ENCODE results near the gene STK40. TPM values are rescaled to one million over a fixed set of nuclear protein-coding genes. Genes with fewer than 3 reads are reported as not detected.

The STK40 gene
- total and polyA plus RNA-seq, 9 of the 15 experiments (the other 6 are each of a cell fraction or from before 2014, with no cell fraction given): 0.69 to 94.3 (median 39.1) TPM

DNA sequence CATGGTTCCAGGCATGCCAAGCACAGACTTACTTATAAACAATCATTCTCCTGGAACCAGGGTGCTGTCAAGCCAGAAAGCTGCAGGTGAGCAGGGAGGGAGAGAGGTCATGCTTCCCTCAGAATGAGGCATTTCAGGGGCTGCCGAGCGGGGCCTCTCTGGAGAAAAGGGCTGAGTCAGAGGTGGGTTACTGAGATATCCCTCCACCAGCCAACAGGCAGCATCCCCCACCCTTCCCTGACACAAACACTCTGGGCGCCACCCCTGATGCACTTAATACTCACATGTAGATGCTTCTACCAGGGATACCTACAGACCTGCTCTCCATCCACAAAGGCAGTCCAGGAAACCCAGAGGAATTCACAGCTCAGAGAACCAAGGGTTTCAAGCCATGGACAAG is 13.1 kb downstream of the STK40 start:
- Histone ChIP-seq H3K9ac (ENCODE audit: insufficient read depth in 1 of 2, low read depth in 2 of 2, low read length in 2 of 2) (peak overlapping the region; percentile 78 to 85; a peak in 3 of 4 replicates), H3K9me1 (ENCODE audit: control insufficient read depth, insufficient read depth, low read length) (peaks cover 2% of the 10 kb centered on the region), H4K20me1 (replicated peaks; ENCODE audit: control insufficient read depth, insufficient read depth, low read length) (peaks cover 6% of the 10 kb centered on the region; the same call in 1 of the 2 replicates), H3K4me3 (peak overlapping the region; percentile 37; the same call in 1 of the 2 replicates), H3K36me3 (ENCODE audit: control insufficient read depth, insufficient read depth, low read length) (peaks cover 43% of the 10 kb centered on the region), H3K27me3 (ENCODE audit: control insufficient read depth in 2 of 2, insufficient read depth in 2 of 2, low read length in 2 of 2) (no peaks in the 10 kb centered on the region), H2AFZ (ENCODE audit: low read depth, low read length) (no peak overlapping the region), H3K27ac (ENCODE audit: extremely low read depth, low read depth, low read length) (peak overlapping the region; percentile 98), H3K79me2 (ENCODE audit: control insufficient read depth, insufficient read depth, low read length) (peaks cover 95% of the 10 kb centered on the region), H3K9me3 (replicated peaks; ENCODE audit: control insufficient read depth, insufficient read depth, low read depth, low read length) (no peaks in the 10 kb centered on the region), H3K4me2 (ENCODE audit: insufficient read depth, low read length) (peak overlapping the region; percentile 92), H3K4me1 (replicated peaks in 1 of 2; ENCODE audit: control insufficient read depth in 2 of 2, insufficient read depth in 2 of 2, low read length in 2 of 2) (peaks cover 64% of the 10 kb centered on the region in 2 experiments)
- in situ Hi-C loops (cut with MboI): no loop called here
- ChIA-PET POLR2A (no interaction called here), CTCF (ENCODE audit: low intra/inter-chr PET ratio) (no interaction called here)
- WGBS (ENCODE audit: insufficient coverage, low coverage, missing lambda C conversion rate): 9% methylated on average over 3 of the region's 3 CpGs
- no TSS peak for BruUV-seq (replicated peaks)
- peak; percentile 6 for ATAC-seq
- peak; percentile 15 for FAIRE-seq
- peak in 3 of 4 experiments; percentile 40 to 85 (median 77) for DNase-seq (ENCODE audit: extremely low read depth in 1 of 4, low spot score in 3 of 4)
- intact Hi-C loops (cut with micrococcal nuclease): no loop called here
- TF ChIP-seq U2AF2 (optimal IDR thresholded peaks at IDR 0.05; ENCODE audit: low read depth, low read length) (no peak), GABPA (tag; conservative IDR thresholded peaks at IDR 0.05; ENCODE audit: low read depth) (no peak), PPARD (CRISPR knock-in tag; IDR thresholded peaks at IDR 0.05) (no peak), RBM22 (IDR thresholded peaks at IDR 0.05; ENCODE audit: low read depth, low read length, poor library complexity, severe bottlenecking) (no peak), ZKSCAN8 (CRISPR knock-in tag; IDR thresholded peaks at IDR 0.05) (no peak), NCOA2 (IDR thresholded peaks at IDR 0.05; ENCODE audit: partially characterized antibody in 2 of 2) (no peak), RCOR1 (IDR thresholded peaks at IDR 0.05; ENCODE audit: borderline replicate concordance in 1 of 2, low read depth in 2 of 2, low read length in 2 of 2) (peak in 1 of 2 experiments; percentile 34; a peak in 1 of 4 replicates), TAF9B (IDR thresholded peaks at IDR 0.05; ENCODE audit: partially characterized antibody) (peak; percentile 30), ILK (tag; IDR thresholded peaks at IDR 0.05; ENCODE audit: borderline replicate concordance, low read depth) (no peak), NRF1 (conservative IDR thresholded peaks at IDR 0.05 in 1 of 2, IDR thresholded peaks at IDR 0.05 in 1 of 2) (no peak), MECOM (CRISPR knock-in tag; IDR thresholded peaks at IDR 0.05) (no peak)
- TF ChIP-seq, protein P1, sequence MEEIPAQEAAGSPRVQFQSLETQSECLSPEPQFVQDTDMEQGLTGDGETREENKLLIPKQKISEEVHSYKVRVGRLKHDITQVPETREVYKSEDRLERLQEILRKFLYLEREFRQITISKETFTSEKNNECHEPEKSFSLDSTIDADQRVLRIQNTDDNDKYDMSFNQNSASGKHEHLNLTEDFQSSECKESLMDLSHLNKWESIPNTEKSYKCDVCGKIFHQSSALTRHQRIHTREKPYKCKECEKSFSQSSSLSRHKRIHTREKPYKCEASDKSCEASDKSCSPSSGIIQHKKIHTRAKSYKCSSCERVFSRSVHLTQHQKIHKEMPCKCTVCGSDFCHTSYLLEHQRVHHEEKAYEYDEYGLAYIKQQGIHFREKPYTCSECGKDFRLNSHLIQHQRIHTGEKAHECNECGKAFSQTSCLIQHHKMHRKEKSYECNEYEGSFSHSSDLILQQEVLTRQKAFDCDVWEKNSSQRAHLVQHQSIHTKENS (CRISPR knock-in tag; IDR thresholded peaks at IDR 0.05): no peak
- TF ChIP-seq, protein P2, sequence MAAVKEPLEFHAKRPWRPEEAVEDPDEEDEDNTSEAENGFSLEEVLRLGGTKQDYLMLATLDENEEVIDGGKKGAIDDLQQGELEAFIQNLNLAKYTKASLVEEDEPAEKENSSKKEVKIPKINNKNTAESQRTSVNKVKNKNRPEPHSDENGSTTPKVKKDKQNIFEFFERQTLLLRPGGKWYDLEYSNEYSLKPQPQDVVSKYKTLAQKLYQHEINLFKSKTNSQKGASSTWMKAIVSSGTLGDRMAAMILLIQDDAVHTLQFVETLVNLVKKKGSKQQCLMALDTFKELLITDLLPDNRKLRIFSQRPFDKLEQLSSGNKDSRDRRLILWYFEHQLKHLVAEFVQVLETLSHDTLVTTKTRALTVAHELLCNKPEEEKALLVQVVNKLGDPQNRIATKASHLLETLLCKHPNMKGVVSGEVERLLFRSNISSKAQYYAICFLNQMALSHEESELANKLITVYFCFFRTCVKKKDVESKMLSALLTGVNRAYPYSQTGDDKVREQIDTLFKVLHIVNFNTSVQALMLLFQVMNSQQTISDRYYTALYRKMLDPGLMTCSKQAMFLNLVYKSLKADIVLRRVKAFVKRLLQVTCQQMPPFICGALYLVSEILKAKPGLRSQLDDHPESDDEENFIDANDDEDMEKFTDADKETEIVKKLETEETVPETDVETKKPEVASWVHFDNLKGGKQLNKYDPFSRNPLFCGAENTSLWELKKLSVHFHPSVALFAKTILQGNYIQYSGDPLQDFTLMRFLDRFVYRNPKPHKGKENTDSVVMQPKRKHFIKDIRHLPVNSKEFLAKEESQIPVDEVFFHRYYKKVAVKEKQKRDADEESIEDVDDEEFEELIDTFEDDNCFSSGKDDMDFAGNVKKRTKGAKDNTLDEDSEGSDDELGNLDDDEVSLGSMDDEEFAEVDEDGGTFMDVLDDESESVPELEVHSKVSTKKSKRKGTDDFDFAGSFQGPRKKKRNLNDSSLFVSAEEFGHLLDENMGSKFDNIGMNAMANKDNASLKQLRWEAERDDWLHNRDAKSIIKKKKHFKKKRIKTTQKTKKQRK (IDR thresholded peaks at IDR 0.05; ENCODE audit: borderline replicate concordance, low read depth, low read length): no peak
- TF ChIP-seq, protein P3, sequence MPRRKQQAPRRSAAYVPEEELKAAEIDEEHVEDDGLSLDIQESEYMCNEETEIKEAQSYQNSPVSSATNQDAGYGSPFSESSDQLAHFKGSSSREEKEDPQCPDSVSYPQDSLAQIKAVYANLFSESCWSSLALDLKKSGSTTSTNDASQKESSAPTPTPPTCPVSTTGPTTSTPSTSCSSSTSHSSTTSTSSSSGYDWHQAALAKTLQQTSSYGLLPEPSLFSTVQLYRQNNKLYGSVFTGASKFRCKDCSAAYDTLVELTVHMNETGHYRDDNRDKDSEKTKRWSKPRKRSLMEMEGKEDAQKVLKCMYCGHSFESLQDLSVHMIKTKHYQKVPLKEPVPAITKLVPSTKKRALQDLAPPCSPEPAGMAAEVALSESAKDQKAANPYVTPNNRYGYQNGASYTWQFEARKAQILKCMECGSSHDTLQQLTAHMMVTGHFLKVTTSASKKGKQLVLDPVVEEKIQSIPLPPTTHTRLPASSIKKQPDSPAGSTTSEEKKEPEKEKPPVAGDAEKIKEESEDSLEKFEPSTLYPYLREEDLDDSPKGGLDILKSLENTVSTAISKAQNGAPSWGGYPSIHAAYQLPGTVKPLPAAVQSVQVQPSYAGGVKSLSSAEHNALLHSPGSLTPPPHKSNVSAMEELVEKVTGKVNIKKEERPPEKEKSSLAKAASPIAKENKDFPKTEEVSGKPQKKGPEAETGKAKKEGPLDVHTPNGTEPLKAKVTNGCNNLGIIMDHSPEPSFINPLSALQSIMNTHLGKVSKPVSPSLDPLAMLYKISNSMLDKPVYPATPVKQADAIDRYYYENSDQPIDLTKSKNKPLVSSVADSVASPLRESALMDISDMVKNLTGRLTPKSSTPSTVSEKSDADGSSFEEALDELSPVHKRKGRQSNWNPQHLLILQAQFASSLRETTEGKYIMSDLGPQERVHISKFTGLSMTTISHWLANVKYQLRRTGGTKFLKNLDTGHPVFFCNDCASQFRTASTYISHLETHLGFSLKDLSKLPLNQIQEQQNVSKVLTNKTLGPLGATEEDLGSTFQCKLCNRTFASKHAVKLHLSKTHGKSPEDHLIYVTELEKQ (CRISPR knock-in tag; IDR thresholded peaks at IDR 0.05): no peak
